Esophagus squamous epithelium (tissue), 4 donors: ENCODE results near the gene PLEKHG3.

ENCODE experiments used
- CTCF ChIP-seq, 6 experiments: fragments of 450-650 bp in 4 of 6; fragments of 200-600 bp in 2 of 6; sonication (generic) in 2 of 6; IDR thresholded peaks; one replicate each; pipeline ENCODE4 v1.5.1; 2016 to 2019; ENCODE audit warnings: antibody characterized with exemption in 6 of 6, mild to moderate bottlenecking in 4 of 6, moderate library complexity in 4 of 6
- POLR2A ChIP-seq, 4 donors: fragments of 450-650 bp; IDR thresholded peaks; one replicate each; pipeline ENCODE4 v1.6.1; 2017; ENCODE audit warnings: antibody characterized with exemption in 4 of 4, mild to moderate bottlenecking in 4 of 4, moderate library complexity in 3 of 4

GRCh38 chr14:64717870-64718269, 13.6 kb downstream of the PLEKHG3 start:
- no peak for TF ChIP-seq CTCF (IDR thresholded peaks at IDR 0.05)
- TF ChIP-seq POLR2A (IDR thresholded peaks at IDR 0.05): no peak
